GM12878 (cell line): ENCODE measurements around the gene ERVH48-1. TPM values are rescaled to one million over a fixed set of nuclear protein-coding genes. Genes with fewer than 3 reads are reported as not detected.
"Not testable (repeated sequence)": the region's sequence is repeated elsewhere in the genome, so short reads cannot be mapped to it uniquely, and the experiment has no call there.

Experiments used
- ATAC-seq: fragments of 200-7000 bp; cut with Tn5 transposase; 3 replicates; pipeline ENCODE4 v1.9.1; 2020; ENCODE audit warnings: mild to moderate bottlenecking, moderate library complexity
- BruUV-seq: library from RNA; stranded (reverse); fragments of 400-500 nt; replicated peaks from 2 replicates; lab custom pipeline; 2021; lab: Mats Ljungman, UMichigan
- CTCF ChIA-PET: fragments of 300-600 bp; sonication (Branson Sonifier 250); formaldehyde crosslinking; extraction: SDS; loops from one replicate; lab custom pipeline; 2021; ENCODE audit warnings: inconsistent platforms; lab: Yijun Ruan, JAX
- POLR2A ChIA-PET: fragments of 350-600 bp; formaldehyde crosslinking; extraction: SDS; loops from one replicate; lab custom pipeline; 2021; ENCODE audit warnings: inconsistent platforms; lab: Charles Lee
- RAD21 ChIA-PET: fragments of 300-600 bp; sonication (Branson Sonifier 250); formaldehyde crosslinking; loops from one replicate; lab custom pipeline; 2023; ENCODE audit warnings: antibody characterized with exemption; ENCODE audit not compliant: unreplicated experiment; lab: Charles Lee
- SMC1A ChIA-PET: fragments of 300-600 bp; sonication (Branson Sonifier 250); formaldehyde crosslinking; loops from one replicate; lab custom pipeline; 2023; ENCODE audit not compliant: unreplicated experiment, uncharacterized antibody; lab: Charles Lee
- DNase-seq: peaks from one replicate; pipeline ENCODE4 v3.0.0-alpha.2; 2011; ENCODE audit warnings: low read depth, low spot score
- FAIRE-seq: peaks from 3 replicates; lab custom pipeline; 2011; peaks lifted over from hg19 to GRCh38; lab: Jason Lieb, UNC
- H2AFZ ChIP-seq: 2 replicates; pipeline ENCODE4 v1.6.0; 2011; ENCODE audit warnings: low read depth, low read length, control low read depth; ENCODE audit not compliant: control insufficient read depth
- H3K27ac ChIP-seq: 2 replicates; pipeline ENCODE4 v1.5.1; 2011; ENCODE audit warnings: control low read depth; ENCODE audit not compliant: control insufficient read depth, insufficient read depth
- H3K27me3 ChIP-seq, 2 experiments: replicated peaks in 1 of 2; 2 replicates each; pipeline versions ENCODE4 v1.6.0 to v1.6.1; 2011; ENCODE audit warnings: low read length in 1 of 2; ENCODE audit not compliant: control insufficient read depth in 2 of 2, insufficient read depth in 2 of 2
- H3K36me3 ChIP-seq, 2 experiments: 2 replicates each; pipeline ENCODE4 v1.5.1; 2011; ENCODE audit warnings: low read length in 1 of 2; ENCODE audit not compliant: control insufficient read depth in 2 of 2, insufficient read depth in 2 of 2
- H3K4me1 ChIP-seq: 2 replicates; pipeline ENCODE4 v1.6.1; 2011; ENCODE audit warnings: mild to moderate bottlenecking, low read length, moderate library complexity, mixed read lengths; ENCODE audit not compliant: control insufficient read depth, insufficient read depth
- H3K4me2 ChIP-seq: 2 replicates; pipeline ENCODE4 v1.6.0; 2011; ENCODE audit warnings: control low read depth; ENCODE audit not compliant: control insufficient read depth, insufficient read depth
- H3K4me3 ChIP-seq: fragments of 200-600 bp; sonication (generic); 2 replicates; pipeline ENCODE4 v1.5.1; 2016
- H3K79me2 ChIP-seq: 2 replicates; pipeline ENCODE4 v1.6.0; 2011; ENCODE audit warnings: low read length; ENCODE audit not compliant: control insufficient read depth, insufficient read depth
- H3K9ac ChIP-seq: 2 replicates; pipeline ENCODE4 v1.8.0; 2011; ENCODE audit warnings: low read length, control low read depth, mixed read lengths; ENCODE audit not compliant: control insufficient read depth, insufficient read depth
- H3K9me3 ChIP-seq: replicated peaks from 3 replicates; pipeline ENCODE4 v1.5.1; 2011; ENCODE audit warnings: mild to moderate bottlenecking, low read length; ENCODE audit not compliant: control insufficient read depth, insufficient read depth
- H4K20me1 ChIP-seq: 2 replicates; pipeline ENCODE4 v1.6.0; 2011; ENCODE audit not compliant: control insufficient read depth, insufficient read depth
- WGBS: methylation state at CpG from one replicate; pipeline ENCODE4 v1.1.6; 2016; ENCODE audit warnings: low lambda C conversion rate; ENCODE audit not compliant: insufficient replicate concordance, insufficient coverage; ENCODE audit errors: missing lambda C conversion rate; 5-methylcytosine and 5-hydroxymethylcytosine counted together
- in situ Hi-C: fragments of 300-500 bp; cut with MboI; formaldehyde crosslinking; loops from 9 replicates; pipeline ENCODE4 v1.14.3; 2018; ENCODE audit warnings: mixed read lengths
- intact Hi-C: fragments of 100-400 bp; cut with micrococcal nuclease; formaldehyde crosslinking; loops from one replicate; pipeline ENCODE4 v1.14.2; 2022; ENCODE audit not compliant: unreplicated experiment
- polyA plus RNA-seq, 11 experiments: library from polyadenylated mRNA; depleted of rRNA in 4 of 11; unstranded in 6 of 11; stranded (reverse) in 5 of 11; fragments of >200 nt; fragmentation: Nextera tagmentation in 4 of 11; fragmentation: Illumina TruSeq in 1 of 11; extraction: Ambion mirVana in 4 of 11; extraction: Trizol in 1 of 11; gene quantifications; 1 replicate in 1 of 11; 2 replicates in 10 of 11; pipeline versions ENCODE4 v1.2.1 to v1.2.3, GENCODE V29; 2011 to 2016; ENCODE audit warnings: inconsistent platforms in 2 of 11, missing spikeins in 2 of 11, low read depth in 1 of 11
- total RNA-seq, 4 experiments: library from RNA; depleted of rRNA in 3 of 4; stranded (reverse); fragments of >200 nt in 3 of 4; fragmentation: Illumina TruSeq in 1 of 4; extraction: Trizol in 1 of 4; gene quantifications; 2 replicates each; pipeline versions ENCODE4 v1.2.1 to v1.2.3, GENCODE V29; 2013 to 2021

Gene ERVH48-1
- total and polyA plus RNA-seq, 10 of the 15 experiments (the other 5 are each of a cell fraction or from before 2014, with no cell fraction given), result 0.03 to 0.30 (median 0.13) TPM; not detected in 7

- H3K4me3 ChIP-seq, H3K4me2 ChIP-seq, ATAC-seq, BruUV-seq, SMC1A ChIA-PET, H3K36me3 ChIP-seq, CTCF ChIA-PET, H3K27me3 ChIP-seq, H3K79me2 ChIP-seq, H3K27ac ChIP-seq, POLR2A ChIA-PET, DNase-seq, intact Hi-C loops, H3K9ac ChIP-seq, FAIRE-seq, H3K9me3 ChIP-seq, H2AFZ ChIP-seq, H4K20me1 ChIP-seq: not testable (repeated sequence)
- peaks cover 24% of the 10 kb centered on the region for H3K4me1 ChIP-seq
- RAD21 ChIA-PET, result interaction anchor here (0.8 kb wide), 1 partner anchor 11 kb away, joined by 3 read pairs; no protein-coding TSS in a partner anchor
- in situ Hi-C loops, result loop anchor here (10.0 kb wide), 1 partner anchor 721 kb away; the partner anchor contains the start of genes HSF2BP and RRP1B
- 93% methylated on average over 12 of the region's 12 CpGs for WGBS
These were observed 8.5 kb upstream of the ERVH48-1 start for GRCh38 chr21:42933973-42934372.

- H3K79me2 ChIP-seq, FAIRE-seq, SMC1A ChIA-PET, H3K4me3 ChIP-seq, DNase-seq, H3K9me3 ChIP-seq, H3K9ac ChIP-seq, H4K20me1 ChIP-seq, H3K27ac ChIP-seq, intact Hi-C loops, RAD21 ChIA-PET, BruUV-seq, POLR2A ChIA-PET, H3K36me3 ChIP-seq, H3K27me3 ChIP-seq, H3K4me2 ChIP-seq, ATAC-seq, CTCF ChIA-PET, H2AFZ ChIP-seq: not testable (repeated sequence)
- H3K4me1 ChIP-seq, result peaks cover 24% of the 10 kb centered on the region
- 96% methylated on average over 8 of the region's 9 CpGs for WGBS
- in situ Hi-C loops, result loop anchor here (10.0 kb wide), 1 partner anchor 721 kb away; the partner anchor contains the start of genes HSF2BP and RRP1B
These were observed 7.9 kb upstream of the ERVH48-1 start for GRCh38 chr21:42933137-42933970.

GRCh38 chr21:42932378-42933136 is 7.1 kb upstream of the ERVH48-1 start:
- H3K4me3 ChIP-seq, CTCF ChIA-PET, POLR2A ChIA-PET, DNase-seq, H3K27ac ChIP-seq, H4K20me1 ChIP-seq, H3K79me2 ChIP-seq, BruUV-seq, H3K36me3 ChIP-seq, H3K9ac ChIP-seq, FAIRE-seq, H3K27me3 ChIP-seq, intact Hi-C loops, H3K9me3 ChIP-seq, RAD21 ChIA-PET, H2AFZ ChIP-seq, ATAC-seq: not testable (repeated sequence)
- H3K4me1 ChIP-seq, result peaks cover 22% of the 10 kb centered on the region
- in situ Hi-C loops, result loop anchor here (10.0 kb wide), 1 partner anchor 722 kb away; the partner anchor contains the start of genes HSF2BP and RRP1B
- 0 out of 2 replicates have a peak overlapping the region, but pooled peaks have one; percentile 17 for H3K4me2 ChIP-seq
- 90% methylated on average over 16 of the region's 16 CpGs for WGBS
- SMC1A ChIA-PET, result interaction anchor here (0.9 kb wide), 1 partner anchor 53 kb away, joined by 3 read pairs; no protein-coding TSS in a partner anchor
